ENCODE results near the gene LTBP3. TPM values are rescaled to one million over a fixed set of nuclear protein-coding genes. Genes with fewer than 3 reads are reported as not detected.

The LTBP3 gene
- total and polyA plus RNA-seq, 2 donors (not counting 3 experiments of a cell fraction or from before 2014, with no cell fraction given): 120 to 209 TPM

- Histone ChIP-seq H3K4me3 (replicated peaks in 1 of 3; ENCODE audit: insufficient read depth in 1 of 3, low read depth in 1 of 3, low read length in 3 of 3) (peak within 1 kb of the TSS; percentile 67 to 98 (median 91)), H4K20me1 (replicated peaks; ENCODE audit: control insufficient read depth, extremely low read depth, insufficient read depth, low read length) (peaks cover 15% of the 10 kb centered on the region), H3K27me3 (ENCODE audit: control insufficient read depth in 2 of 2, insufficient read depth in 2 of 2, low read length in 2 of 2) (no peaks in the 10 kb centered on the region), H3K36me3 (ENCODE audit: control insufficient read depth in 2 of 2, extremely low read depth in 1 of 2, insufficient read depth in 2 of 2, low read length in 2 of 2) (peaks cover 6 to 17% of the 10 kb centered on the region in 2 experiments), H3K27ac (ENCODE audit: insufficient read depth, low read depth, low read length) (peak within 1 kb of the TSS; percentile 89), H3K9me1 (replicated peaks; ENCODE audit: control insufficient read depth, extremely low read depth, insufficient read depth, low read length) (no peaks in the 10 kb centered on the region), H3K4me2 (ENCODE audit: insufficient read depth, low read length) (peak within 1 kb of the TSS; percentile 97), H3K4me1 (ENCODE audit: control insufficient read depth, extremely low read depth, insufficient read depth, low read length) (peaks cover 27% of the 10 kb centered on the region), H3K9me3 (replicated peaks; ENCODE audit: control insufficient read depth, insufficient read depth, low read length) (no peaks in the 10 kb centered on the region), H3K9ac (replicated peaks; ENCODE audit: extremely low read depth, insufficient read depth, low read length) (peak within 1 kb of the TSS; percentile 95), H2AFZ (ENCODE audit: low read depth, low read length) (peak within 1 kb of the TSS; percentile 37), H3K79me2 (ENCODE audit: control insufficient read depth, insufficient read depth, low read length) (peaks cover 71% of the 10 kb centered on the region)
- DNase-seq (ENCODE audit: low read depth, low spot score) (peak; percentile 94), FAIRE-seq (no peak)
- dilution Hi-C loops (cut with MboI; ENCODE audit: extremely low pct_ligation_motif_present, low sequenced_read_pairs) (no loop called here), intact Hi-C loops (cut with micrococcal nuclease) (loop anchor here (5.0 kb wide), 1 partner anchor 42 kb away; no protein-coding TSS in a partner anchor)
- ChIA-PET CTCF (interaction anchor here (1.0 to 13.9 kb wide), 7 partner anchors 10 to 80 kb away, joined by 3 to 247 read pairs (median 7); no protein-coding TSS in a partner anchor), POLR2A (interaction anchor here (0.6 to 13.9 kb wide), 27 partner anchors 9 to 171 kb away, joined by 3 to 283 read pairs (median 7); partner anchors contain the start of genes FRMD8, NEAT1 and SLC25A45)
- peak; percentile 41 for TF ChIP-seq FOS (IDR thresholded peaks at IDR 0.05; ENCODE audit: borderline replicate concordance, insufficient read depth, low read length)
- no peak for TF ChIP-seq JUN (IDR thresholded peaks at IDR 0.05; ENCODE audit: borderline replicate concordance, insufficient read depth, insufficient read length, low read depth)
- no peak for TF ChIP-seq CTCF (IDR thresholded peaks at IDR 0.05; ENCODE audit: extremely low read depth in 1 of 2, insufficient read depth in 1 of 2, low read depth in 1 of 2, low read length in 2 of 2)
- peak; percentile 100 for TF ChIP-seq POLR2A (IDR thresholded peaks at IDR 0.05; ENCODE audit: low read depth, low read length)
- peak; percentile 91 for TF ChIP-seq MYC (IDR thresholded peaks at IDR 0.05; ENCODE audit: low read depth, low read length)
- TF ChIP-seq GATA2 (IDR thresholded peaks at IDR 0.05; ENCODE audit: insufficient read depth, insufficient read length, low read depth, low read length): peak; percentile 31
- TF ChIP-seq MAX (IDR thresholded peaks at IDR 0.05; ENCODE audit: insufficient read depth, insufficient read length): no peak
- peak; percentile 100 for TF ChIP-seq POLR2AphosphoS5 (IDR thresholded peaks at IDR 0.05; ENCODE audit: insufficient read depth, low read depth, low read length)
- TF ChIP-seq EZH2 (IDR thresholded peaks at IDR 0.05; ENCODE audit: borderline replicate concordance, low read depth, low read length, severe bottlenecking): no peak
- TSS peak; percentile 59 for BruUV-seq (replicated peaks)
Observed at GRCh38 chr11:65498977-65499712, 59.0 kb downstream of the LTBP3 start, which contains the start of gene MALAT1. Gene MALAT1 (plus strand): TSS chr11:65499045.

All from endothelial cell of umbilical vein (primary cell).